Spleen (tissue), 11 donors: ENCODE data around the gene SPINK14. TPM values are rescaled to one million over a fixed set of nuclear protein-coding genes. Genes with fewer than 3 reads are reported as not detected.

Experiments
- DNase-seq: peaks from one replicate; pipeline ENCODE4 v3.0.0-alpha.2; 2020
- H3K27ac ChIP-seq, 8 donors: fragments of 200-600 bp; sonication (generic) in 7 of 8; 1 replicate in 4 of 8; 2 replicates in 4 of 8; pipeline versions ENCODE4 v1.5.0 to v1.8.0; 2016 to 2021; ENCODE audit warnings: inconsistent platforms in 4 of 8, mild to moderate bottlenecking in 4 of 8, moderate library complexity in 1 of 8
- H3K27me3 ChIP-seq, 7 donors: fragments of 200-600 bp; sonication (generic) in 6 of 7; replicated peaks in 1 of 7; 1 replicate in 4 of 7; 2 replicates in 3 of 7; pipeline versions ENCODE4 v1.5.0 to v1.8.0; 2016 to 2021; ENCODE audit warnings: inconsistent platforms in 3 of 7, mild to moderate bottlenecking in 1 of 7
- H3K36me3 ChIP-seq, 6 donors: fragments of 200-600 bp; sonication (generic) in 5 of 6; 1 replicate in 4 of 6; 2 replicates in 2 of 6; pipeline versions ENCODE4 v1.5.0 to v1.8.0; 2016 to 2021; ENCODE audit warnings: inconsistent platforms in 2 of 6
- H3K4me1 ChIP-seq, 6 donors: fragments of 200-600 bp; sonication (generic) in 5 of 6; 1 replicate in 3 of 6; 2 replicates in 3 of 6; pipeline versions ENCODE4 v1.5.0 to v1.8.0; 2016 to 2021; ENCODE audit warnings: inconsistent platforms in 3 of 6
- H3K4me3 ChIP-seq, 8 donors: fragments of 200-600 bp; sonication (generic) in 7 of 8; 1 replicate in 4 of 8; 2 replicates in 4 of 8; pipeline versions ENCODE4 v1.5.0 to v1.8.0; 2016 to 2021; ENCODE audit warnings: inconsistent platforms in 4 of 8, mild to moderate bottlenecking in 4 of 8, moderate library complexity in 2 of 8
- H3K9me3 ChIP-seq, 8 donors: fragments of 200-600 bp; sonication (generic) in 7 of 8; 1 replicate in 4 of 8; 2 replicates in 4 of 8; pipeline versions ENCODE4 v1.5.0 to v1.8.0; 2016 to 2021; ENCODE audit warnings: inconsistent platforms in 4 of 8
- POLR2A ChIP-seq, 3 donors: fragments of 450-650 bp; IDR thresholded peaks; one replicate each; pipeline ENCODE4 v1.5.1; 2017; ENCODE audit warnings: antibody characterized with exemption in 3 of 3, mild to moderate bottlenecking in 1 of 3
- POLR2AphosphoS5 ChIP-seq, 3 donors: sonication (generic); formaldehyde crosslinking; IDR thresholded peaks; one replicate each; pipeline ENCODE4 v1.5.1; 2017; ENCODE audit warnings: antibody characterized with exemption in 3 of 3
- WGBS, 5 donors: extraction: QIAGEN DNeasy Blood & Tissue Kit in 3 of 5; methylation state at CpG; one replicate each; pipeline versions ENCODE4 v1.1.5 to v1.1.7; 2013 to 2018; 5-methylcytosine and 5-hydroxymethylcytosine counted together
- intact Hi-C: fragments of 100-400 bp; cut with DNase I; formaldehyde crosslinking; loops from one replicate; pipeline ENCODE4 v1.15.0; 2023; ENCODE audit warnings: low total_unique reads
- polyA plus RNA-seq, 3 donors: library from polyadenylated mRNA; stranded (reverse); fragments of 200-250 nt; gene quantifications; one replicate each; pipeline ENCODE4 v1.2.1, GENCODE V29; 2013
- total RNA-seq, 7 donors: library from RNA; depleted of rRNA in 3 of 7; stranded (reverse); fragments of >200 nt in 3 of 7; fragmentation: NEBNext Ultra II Directional in 4 of 7; extraction: Animal tissue kit (Norgen Biotek cat#: 25700) in 4 of 7; gene quantifications; one replicate each; pipeline versions ENCODE4 v1.1.0 to v1.2.1, GENCODE V29; 2016 to 2021
- TF ChIP-seq, protein P1 (sequence below), 11 experiments: fragments of 200-600 bp in 7 of 11; fragments of 450-650 bp in 4 of 11; sonication (generic) in 4 of 11; IDR thresholded peaks in 8 of 11; conservative IDR thresholded peaks in 3 of 11; 1 replicate in 7 of 11; 2 replicates in 4 of 11; pipeline versions ENCODE4 v1.4.0 to v1.8.0; 2016 to 2021; ENCODE audit warnings: antibody characterized with exemption in 11 of 11, inconsistent platforms in 4 of 11, mild to moderate bottlenecking in 1 of 11
- donor health status: healthy with polysubstance abuse.
- donor health status: DM: no; HTN: no; CAD: no; lungs with moderate emphysema.
- donor health status: DM: no; HTN: no; CAD: no.
- donor health status: Bipolar disorder and iron deficiency.
- donor health status: healthy.
- donor health status: DM: no; HTN: no; CAD: no.
- donor health status: DM: yes; HTN: yes; CAD: no.

The SPINK14 gene
- total and polyA plus RNA-seq, 10 donors = not detected

DNA sequence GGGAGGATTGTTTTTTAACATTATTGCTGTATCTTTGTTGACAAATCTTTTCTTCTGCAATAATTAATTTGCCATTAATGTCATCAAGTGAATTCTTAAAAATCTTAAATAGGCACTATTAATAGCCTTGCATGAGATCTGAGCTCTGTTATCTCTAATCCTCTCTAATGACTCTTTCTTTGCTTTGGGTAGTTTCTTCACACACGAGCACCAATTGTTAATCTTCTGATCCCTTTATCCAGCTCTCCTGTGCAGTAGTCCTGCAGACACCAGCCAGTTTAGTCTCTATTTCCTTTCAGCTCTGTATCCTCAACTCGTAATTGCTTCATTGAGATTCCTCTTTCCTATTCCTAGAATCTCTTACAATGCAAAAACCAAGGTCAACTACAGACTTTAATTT is 8.1 kb downstream of the SPINK14 start:
- WGBS, 5 donors = 36 to 56% (median 49%) methylated on average over 2 of the region's 2 CpGs
- Histone ChIP-seq H3K27ac (no peak overlapping the region), H3K4me1 (no peaks in the 10 kb centered on the region), H3K27me3 (peaks cover 0 to 11% (median 0%) of the 10 kb centered on the region in 7 donors), H3K9me3 (no peaks in the 10 kb centered on the region), H3K36me3 (no peaks in the 10 kb centered on the region), H3K4me3 (no peak overlapping the region)
- no peak for DNase-seq
- intact Hi-C loops = no loop called here
- TF ChIP-seq POLR2AphosphoS5 (IDR thresholded peaks at IDR 0.05) (no peak), POLR2A (IDR thresholded peaks at IDR 0.05) (no peak)
- TF ChIP-seq, protein P1, sequence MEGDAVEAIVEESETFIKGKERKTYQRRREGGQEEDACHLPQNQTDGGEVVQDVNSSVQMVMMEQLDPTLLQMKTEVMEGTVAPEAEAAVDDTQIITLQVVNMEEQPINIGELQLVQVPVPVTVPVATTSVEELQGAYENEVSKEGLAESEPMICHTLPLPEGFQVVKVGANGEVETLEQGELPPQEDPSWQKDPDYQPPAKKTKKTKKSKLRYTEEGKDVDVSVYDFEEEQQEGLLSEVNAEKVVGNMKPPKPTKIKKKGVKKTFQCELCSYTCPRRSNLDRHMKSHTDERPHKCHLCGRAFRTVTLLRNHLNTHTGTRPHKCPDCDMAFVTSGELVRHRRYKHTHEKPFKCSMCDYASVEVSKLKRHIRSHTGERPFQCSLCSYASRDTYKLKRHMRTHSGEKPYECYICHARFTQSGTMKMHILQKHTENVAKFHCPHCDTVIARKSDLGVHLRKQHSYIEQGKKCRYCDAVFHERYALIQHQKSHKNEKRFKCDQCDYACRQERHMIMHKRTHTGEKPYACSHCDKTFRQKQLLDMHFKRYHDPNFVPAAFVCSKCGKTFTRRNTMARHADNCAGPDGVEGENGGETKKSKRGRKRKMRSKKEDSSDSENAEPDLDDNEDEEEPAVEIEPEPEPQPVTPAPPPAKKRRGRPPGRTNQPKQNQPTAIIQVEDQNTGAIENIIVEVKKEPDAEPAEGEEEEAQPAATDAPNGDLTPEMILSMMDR (IDR thresholded peaks at IDR 0.05 in 8 of 11, conservative IDR thresholded peaks at IDR 0.05 in 3 of 11) = no peak

DNA sequence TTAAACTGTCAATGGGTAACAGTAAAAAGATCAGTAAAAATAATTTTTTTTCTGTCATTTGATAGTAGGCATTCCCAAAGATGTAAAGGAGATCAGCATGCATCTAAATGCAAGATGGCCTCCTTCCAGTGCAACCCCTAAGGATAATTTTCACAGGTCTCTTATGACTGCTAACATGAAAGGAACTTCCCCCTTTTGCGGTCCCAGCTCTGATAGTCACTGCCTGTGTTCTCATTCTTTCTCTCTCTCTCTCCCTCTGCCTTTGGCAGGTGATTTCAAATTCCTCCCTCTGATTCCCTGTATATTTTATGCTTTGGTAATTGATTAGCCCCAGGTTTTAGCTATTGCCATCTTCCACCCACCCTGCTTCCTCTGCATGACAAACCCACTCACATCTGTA is 8.9 kb downstream of the SPINK14 start:
- Histone ChIP-seq H3K27ac (no peak overlapping the region), H3K36me3 (no peaks in the 10 kb centered on the region), H3K4me3 (no peak overlapping the region), H3K4me1 (no peaks in the 10 kb centered on the region), H3K9me3 (no peaks in the 10 kb centered on the region), H3K27me3 (peaks cover 0 to 5% (median 0%) of the 10 kb centered on the region in 7 donors)
- WGBS, 5 donors = 30 to 44% (median 41%) methylated on average over 1 of the region's 1 CpG
- DNase-seq = no peak
- TF ChIP-seq POLR2AphosphoS5 (IDR thresholded peaks at IDR 0.05) (no peak), POLR2A (IDR thresholded peaks at IDR 0.05) (no peak)
- TF ChIP-seq, protein P1 (IDR thresholded peaks at IDR 0.05 in 8 of 11, conservative IDR thresholded peaks at IDR 0.05 in 3 of 11) = no peak
- intact Hi-C loops = no loop called here

DNA sequence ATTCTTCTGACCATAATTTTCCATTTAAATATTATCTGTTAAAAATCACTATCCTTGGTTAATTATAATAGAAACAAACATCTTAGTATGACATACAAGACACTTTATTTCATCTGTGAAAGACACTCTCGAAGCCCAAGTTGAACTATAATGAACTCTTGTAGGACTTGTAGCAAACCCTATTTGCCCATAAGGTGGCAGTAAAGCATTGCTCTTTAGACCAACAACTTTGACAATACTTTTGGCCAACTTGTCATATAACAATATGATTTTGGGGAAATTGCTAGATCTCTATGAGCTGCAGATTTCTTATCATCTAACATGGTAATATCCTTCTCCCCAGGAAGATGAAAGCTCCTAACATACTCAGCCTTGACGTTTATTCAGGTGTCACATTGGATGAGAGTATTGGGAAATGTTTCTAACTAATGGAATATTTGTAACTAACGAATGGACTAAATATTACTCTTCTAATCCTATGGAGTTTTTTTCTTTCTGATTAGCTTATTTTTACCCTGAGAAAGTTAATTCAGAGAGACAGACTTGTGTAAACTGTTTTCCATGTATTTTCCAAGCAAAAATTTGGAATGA is 11.0 kb downstream of the SPINK14 start:
- DNase-seq = no peak

More for the DNA sequence above, 11.0 kb downstream of the SPINK14 start:
- 35 to 42% (median 37%) methylated on average over 3 of the region's 3 CpGs for WGBS, 5 donors
- no peaks in the 10 kb centered on the region for H3K36me3 ChIP-seq
- H3K27me3 ChIP-seq = no peaks in the 10 kb centered on the region
- no peak overlapping the region for H3K27ac ChIP-seq
- H3K4me3 ChIP-seq = no peak overlapping the region
- H3K4me1 ChIP-seq = no peaks in the 10 kb centered on the region
- intact Hi-C loops = no loop called here
- no peaks in the 10 kb centered on the region for H3K9me3 ChIP-seq
- TF ChIP-seq, protein P1 (IDR thresholded peaks at IDR 0.05 in 8 of 11, conservative IDR thresholded peaks at IDR 0.05 in 3 of 11) = peak in 10 of 11 experiments; percentile 5 to 74 (median 58)
- TF ChIP-seq POLR2AphosphoS5 (IDR thresholded peaks at IDR 0.05) (no peak), POLR2A (IDR thresholded peaks at IDR 0.05) (no peak)
